HepG2 (cell line): Measurements from ENCODE around the gene NOL12. TPM values are rescaled to one million over a fixed set of nuclear protein-coding genes. Genes with fewer than 3 reads are reported as not detected.

Experiments used
- BORCS8-MEF2B ChIP-seq: sonication (generic); formaldehyde crosslinking; IDR thresholded peaks from 2 replicates; pipeline ENCODE4 v1.8.0; 2022; ENCODE audit warnings: mild to moderate bottlenecking, missing genetic modification reagents
- CREB1 ChIP-seq, 2 experiments: fragments of 450-650 bp in 1 of 2; IDR thresholded peaks; 2 replicates each; pipeline ENCODE4 v1.6.1; 2016 to 2017; ENCODE audit warnings: control low read depth in 1 of 2, mild to moderate bottlenecking in 1 of 2, missing compliant biosample characterization in 1 of 2, missing genetic modification characterization in 1 of 2
- MED1 ChIP-seq: sonication (generic); formaldehyde crosslinking; IDR thresholded peaks from 2 replicates; pipeline ENCODE4 v1.4.0; 2020; ENCODE audit warnings: missing genetic modification reagents
- MIXL1 ChIP-seq: IDR thresholded peaks from 2 replicates; pipeline ENCODE4 v1.6.1; 2016
- MLLT10 ChIP-seq: sonication (generic); formaldehyde crosslinking; IDR thresholded peaks from 2 replicates; pipeline ENCODE4 v1.4.0; 2020; ENCODE audit warnings: missing genetic modification reagents
- PRDM15 ChIP-seq: sonication (generic); formaldehyde crosslinking; IDR thresholded peaks from 2 replicates; pipeline ENCODE4 v1.4.0; 2020; ENCODE audit warnings: missing genetic modification reagents
- RARG ChIP-seq: sonication (generic); formaldehyde crosslinking; IDR thresholded peaks from 2 replicates; pipeline ENCODE4 v1.4.0; 2020; ENCODE audit warnings: low read depth, mild to moderate bottlenecking, missing genetic modification reagents
- SAFB2 ChIP-seq: sonication (generic); formaldehyde crosslinking; IDR thresholded peaks from 2 replicates; pipeline ENCODE4 v1.5.1; 2020; ENCODE audit warnings: missing genetic modification reagents, low read depth, mild to moderate bottlenecking, borderline replicate concordance
- SNAPC5 ChIP-seq: sonication (generic); formaldehyde crosslinking; IDR thresholded peaks from 2 replicates; pipeline ENCODE4 v1.8.1; 2023; ENCODE audit warnings: mild to moderate bottlenecking, missing genetic modification reagents, borderline replicate concordance
- TBX3 ChIP-seq: fragments of 450-650 bp; IDR thresholded peaks from 2 replicates; pipeline ENCODE4 v1.6.1; 2017; ENCODE audit warnings: antibody characterized with exemption, mild to moderate bottlenecking, inconsistent platforms, borderline replicate concordance
- YEATS2 ChIP-seq: sonication (generic); formaldehyde crosslinking; IDR thresholded peaks from 2 replicates; pipeline ENCODE4 v1.4.0; 2020; ENCODE audit warnings: missing genetic modification reagents, borderline replicate concordance
- polyA plus RNA-seq, 8 experiments: library from polyadenylated mRNA; depleted of rRNA in 3 of 8; stranded (reverse) in 7 of 8; unstranded in 1 of 8; fragments of >200 nt; fragmentation: Illumina TruSeq in 4 of 8; extraction: Trizol in 4 of 8; gene quantifications; 2 replicates each; pipeline versions ENCODE4 v1.2.1 to v1.2.3, GENCODE V29; 2011 to 2016; ENCODE audit warnings: low read depth in 4 of 8, missing spikeins in 1 of 8, mixed read lengths in 1 of 8; ENCODE audit not compliant: insufficient read depth in 1 of 8
- total RNA-seq, 5 experiments: library from RNA; depleted of rRNA; stranded (reverse); fragments of >200 nt; fragmentation: Illumina TruSeq; extraction: Trizol; gene quantifications; 2 replicates each; pipeline ENCODE4 v1.2.3, GENCODE V29; 2016; ENCODE audit warnings: low read depth in 1 of 5
- TF ChIP-seq, protein P1 (sequence below): sonication (generic); formaldehyde crosslinking; IDR thresholded peaks from 2 replicates; pipeline ENCODE4 v1.8.1; 2023; ENCODE audit warnings: mild to moderate bottlenecking, missing genetic modification reagents
- TF ChIP-seq, protein P2 (sequence below): sonication (generic); formaldehyde crosslinking; IDR thresholded peaks from 2 replicates; pipeline ENCODE4 v1.4.0; 2020; ENCODE audit warnings: mild to moderate bottlenecking, missing genetic modification reagents
- TF ChIP-seq, protein P3 (sequence below), 2 experiments: sonication (generic) in 1 of 2; formaldehyde crosslinking in 1 of 2; IDR thresholded peaks; 2 replicates each; pipeline versions ENCODE4 v1.4.0 to v1.6.1; 2016 to 2020; ENCODE audit warnings: borderline replicate concordance in 1 of 2, low read depth in 1 of 2, mild to moderate bottlenecking in 1 of 2, missing genetic modification reagents in 1 of 2

NOL12 gene
- total and polyA plus RNA-seq, 2 of the 13 experiments (the other 11 are each of a cell fraction or from before 2014, with no cell fraction given): 14.3 to 31.4 TPM

GRCh38 chr22:37741312-37741795, 55.2 kb downstream of the NOL12 start (continued):
- TF ChIP-seq, protein P1, sequence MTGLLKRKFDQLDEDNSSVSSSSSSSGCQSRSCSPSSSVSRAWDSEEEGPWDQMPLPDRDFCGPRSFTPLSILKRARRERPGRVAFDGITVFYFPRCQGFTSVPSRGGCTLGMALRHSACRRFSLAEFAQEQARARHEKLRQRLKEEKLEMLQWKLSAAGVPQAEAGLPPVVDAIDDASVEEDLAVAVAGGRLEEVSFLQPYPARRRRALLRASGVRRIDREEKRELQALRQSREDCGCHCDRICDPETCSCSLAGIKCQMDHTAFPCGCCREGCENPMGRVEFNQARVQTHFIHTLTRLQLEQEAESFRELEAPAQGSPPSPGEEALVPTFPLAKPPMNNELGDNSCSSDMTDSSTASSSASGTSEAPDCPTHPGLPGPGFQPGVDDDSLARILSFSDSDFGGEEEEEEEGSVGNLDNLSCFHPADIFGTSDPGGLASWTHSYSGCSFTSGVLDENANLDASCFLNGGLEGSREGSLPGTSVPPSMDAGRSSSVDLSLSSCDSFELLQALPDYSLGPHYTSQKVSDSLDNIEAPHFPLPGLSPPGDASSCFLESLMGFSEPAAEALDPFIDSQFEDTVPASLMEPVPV (CRISPR knock-in tag): no peak
- TF ChIP-seq, protein P2, sequence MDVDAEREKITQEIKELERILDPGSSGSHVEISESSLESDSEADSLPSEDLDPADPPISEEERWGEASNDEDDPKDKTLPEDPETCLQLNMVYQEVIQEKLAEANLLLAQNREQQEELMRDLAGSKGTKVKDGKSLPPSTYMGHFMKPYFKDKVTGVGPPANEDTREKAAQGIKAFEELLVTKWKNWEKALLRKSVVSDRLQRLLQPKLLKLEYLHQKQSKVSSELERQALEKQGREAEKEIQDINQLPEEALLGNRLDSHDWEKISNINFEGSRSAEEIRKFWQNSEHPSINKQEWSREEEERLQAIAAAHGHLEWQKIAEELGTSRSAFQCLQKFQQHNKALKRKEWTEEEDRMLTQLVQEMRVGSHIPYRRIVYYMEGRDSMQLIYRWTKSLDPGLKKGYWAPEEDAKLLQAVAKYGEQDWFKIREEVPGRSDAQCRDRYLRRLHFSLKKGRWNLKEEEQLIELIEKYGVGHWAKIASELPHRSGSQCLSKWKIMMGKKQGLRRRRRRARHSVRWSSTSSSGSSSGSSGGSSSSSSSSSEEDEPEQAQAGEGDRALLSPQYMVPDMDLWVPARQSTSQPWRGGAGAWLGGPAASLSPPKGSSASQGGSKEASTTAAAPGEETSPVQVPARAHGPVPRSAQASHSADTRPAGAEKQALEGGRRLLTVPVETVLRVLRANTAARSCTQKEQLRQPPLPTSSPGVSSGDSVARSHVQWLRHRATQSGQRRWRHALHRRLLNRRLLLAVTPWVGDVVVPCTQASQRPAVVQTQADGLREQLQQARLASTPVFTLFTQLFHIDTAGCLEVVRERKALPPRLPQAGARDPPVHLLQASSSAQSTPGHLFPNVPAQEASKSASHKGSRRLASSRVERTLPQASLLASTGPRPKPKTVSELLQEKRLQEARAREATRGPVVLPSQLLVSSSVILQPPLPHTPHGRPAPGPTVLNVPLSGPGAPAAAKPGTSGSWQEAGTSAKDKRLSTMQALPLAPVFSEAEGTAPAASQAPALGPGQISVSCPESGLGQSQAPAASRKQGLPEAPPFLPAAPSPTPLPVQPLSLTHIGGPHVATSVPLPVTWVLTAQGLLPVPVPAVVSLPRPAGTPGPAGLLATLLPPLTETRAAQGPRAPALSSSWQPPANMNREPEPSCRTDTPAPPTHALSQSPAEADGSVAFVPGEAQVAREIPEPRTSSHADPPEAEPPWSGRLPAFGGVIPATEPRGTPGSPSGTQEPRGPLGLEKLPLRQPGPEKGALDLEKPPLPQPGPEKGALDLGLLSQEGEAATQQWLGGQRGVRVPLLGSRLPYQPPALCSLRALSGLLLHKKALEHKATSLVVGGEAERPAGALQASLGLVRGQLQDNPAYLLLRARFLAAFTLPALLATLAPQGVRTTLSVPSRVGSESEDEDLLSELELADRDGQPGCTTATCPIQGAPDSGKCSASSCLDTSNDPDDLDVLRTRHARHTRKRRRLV (CRISPR knock-in tag): no peak
- TF ChIP-seq TBX3 (no peak), CREB1 (IDR thresholded peaks at IDR 0.05) (no peak), CREB1 (CRISPR knock-in tag; IDR thresholded peaks at IDR 0.05) (no peak), RARG (CRISPR knock-in tag) (no peak), YEATS2 (CRISPR knock-in tag) (peak; percentile 42; the same call in 1 of the 2 replicates), PRDM15 (CRISPR knock-in tag) (no peak), MLLT10 (no peak), SNAPC5 (no peak), SAFB2 (CRISPR knock-in tag) (no peak), MIXL1 (CRISPR knock-in tag) (no peak), MED1 (CRISPR knock-in tag) (peak; percentile 38; the same call in 1 of the 2 replicates), BORCS8-MEF2B (CRISPR knock-in tag) (no peak)
- TF ChIP-seq, protein P3, sequence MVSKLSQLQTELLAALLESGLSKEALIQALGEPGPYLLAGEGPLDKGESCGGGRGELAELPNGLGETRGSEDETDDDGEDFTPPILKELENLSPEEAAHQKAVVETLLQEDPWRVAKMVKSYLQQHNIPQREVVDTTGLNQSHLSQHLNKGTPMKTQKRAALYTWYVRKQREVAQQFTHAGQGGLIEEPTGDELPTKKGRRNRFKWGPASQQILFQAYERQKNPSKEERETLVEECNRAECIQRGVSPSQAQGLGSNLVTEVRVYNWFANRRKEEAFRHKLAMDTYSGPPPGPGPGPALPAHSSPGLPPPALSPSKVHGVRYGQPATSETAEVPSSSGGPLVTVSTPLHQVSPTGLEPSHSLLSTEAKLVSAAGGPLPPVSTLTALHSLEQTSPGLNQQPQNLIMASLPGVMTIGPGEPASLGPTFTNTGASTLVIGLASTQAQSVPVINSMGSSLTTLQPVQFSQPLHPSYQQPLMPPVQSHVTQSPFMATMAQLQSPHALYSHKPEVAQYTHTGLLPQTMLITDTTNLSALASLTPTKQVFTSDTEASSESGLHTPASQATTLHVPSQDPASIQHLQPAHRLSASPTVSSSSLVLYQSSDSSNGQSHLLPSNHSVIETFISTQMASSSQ (IDR thresholded peaks at IDR 0.05; ENCODE audit: low read depth): no peak
- TF ChIP-seq, protein P3 (CRISPR knock-in tag; IDR thresholded peaks at IDR 0.05; ENCODE audit: borderline replicate concordance): no peak
